GM18511 (cell line): ENCODE data around the gene HS2ST1.
"Not testable (repeated sequence)": the region's sequence is repeated elsewhere in the genome, so short reads cannot be mapped to it uniquely, and the experiment has no call there.

Experiments
- ATAC-seq: cut with Tn5 transposase; IDR thresholded peaks from one replicate; pipeline ENCODE4 v1.9.1; 2021; ENCODE audit warnings: mild to moderate bottlenecking, moderate library complexity; ENCODE audit not compliant: unreplicated experiment

Gene HS2ST1

GRCh38 chr1:86924324-86924960 is 10.0 kb downstream of the HS2ST1 start:
- no peak for ATAC-seq

GRCh38 chr1:86925742-86926141 is 11.3 kb downstream of the HS2ST1 start:
- no peak for ATAC-seq

GRCh38 chr1:86926883-86927282 is 12.4 kb downstream of the HS2ST1 start:
- ATAC-seq: no peak

- ATAC-seq: no peak
Observed at GRCh38 chr1:86928819-86929218, 14.4 kb downstream of the HS2ST1 start.

GRCh38 chr1:86933051-86933450 is 18.6 kb downstream of the HS2ST1 start:
- ATAC-seq: no peak

- no peak for ATAC-seq
Observed at GRCh38 chr1:86933562-86934377, 19.3 kb downstream of the HS2ST1 start.

GRCh38 chr1:86938450-86938849 is 24.0 kb downstream of the HS2ST1 start:
- no peak for ATAC-seq

- ATAC-seq: no peak
Observed at GRCh38 chr1:86938855-86939254, 24.4 kb downstream of the HS2ST1 start.

GRCh38 chr1:86939406-86939805 is 25.0 kb downstream of the HS2ST1 start:
- ATAC-seq: no peak

- ATAC-seq: no peak
Observed at GRCh38 chr1:86940599-86940998, 26.2 kb downstream of the HS2ST1 start.

GRCh38 chr1:86942042-86942441 is 27.6 kb downstream of the HS2ST1 start:
- no peak for ATAC-seq

GRCh38 chr1:86942743-86943142 is 28.3 kb downstream of the HS2ST1 start:
- ATAC-seq: no peak

- ATAC-seq: no peak
Observed at GRCh38 chr1:86948212-86948611, 33.8 kb downstream of the HS2ST1 start.

GRCh38 chr1:86950712-86951419 is 36.4 kb downstream of the HS2ST1 start:
- no peak for ATAC-seq

GRCh38 chr1:86951430-86951829 is 37.0 kb downstream of the HS2ST1 start:
- no peak for ATAC-seq

- ATAC-seq: no peak
Observed at GRCh38 chr1:86953167-86953566, 38.7 kb downstream of the HS2ST1 start.

- ATAC-seq: no peak
Observed at GRCh38 chr1:86955678-86956077, 41.2 kb downstream of the HS2ST1 start.

GRCh38 chr1:86956221-86956620 is 41.8 kb downstream of the HS2ST1 start:
- ATAC-seq: no peak

GRCh38 chr1:86957221-86957620 is 42.8 kb downstream of the HS2ST1 start:
- ATAC-seq: no peak

- ATAC-seq: no peak
Observed at GRCh38 chr1:86960548-86960947, 46.1 kb downstream of the HS2ST1 start.

- not testable (repeated sequence) for ATAC-seq
Observed at GRCh38 chr1:86963841-86964240, 49.4 kb downstream of the HS2ST1 start.
